K562 (cell line): ENCODE measurements around the gene PAIP1. TPM values are rescaled to one million over a fixed set of nuclear protein-coding genes. Genes with fewer than 3 reads are reported as not detected.
A peak's percentile ranks its signal among the peaks of the same experiment; 100 is the strongest.

Experiments
- ARID3A ChIP-seq: IDR thresholded peaks from 2 replicates; pipeline ENCODE4 v1.6.1; 2012; ENCODE audit warnings: low read depth, low read length, improper control_type of control experiment, borderline replicate concordance
- DIDO1 ChIP-seq: fragments of 450-650 bp; IDR thresholded peaks from 2 replicates; pipeline ENCODE4 v1.6.1; 2016; ENCODE audit warnings: low read depth, missing biosample characterization, missing genetic modification characterization
- GTF3C2 ChIP-seq: IDR thresholded peaks from 3 replicates; pipeline ENCODE4 v1.6.1; 2011; ENCODE audit warnings: borderline replicate concordance, mild to moderate bottlenecking, moderate library complexity; ENCODE audit not compliant: insufficient read length; ENCODE audit errors: extremely low read depth
- MEF2D ChIP-seq: conservative IDR thresholded peaks from 2 replicates; pipeline ENCODE4 v1.6.1; 2016; ENCODE audit warnings: low read depth, missing genetic modification characterization, missing compliant biosample characterization
- PTBP1 ChIP-seq: fragments of 200-400 bp; formaldehyde crosslinking; IDR thresholded peaks from 2 replicates; pipeline ENCODE4 v1.6.1; 2017; ENCODE audit warnings: low read depth, low read length
- RCOR1 ChIP-seq, 2 experiments: IDR thresholded peaks; 2 replicates each; pipeline ENCODE4 v1.6.1; 2012; ENCODE audit warnings: low read depth in 2 of 2, low read length in 2 of 2, borderline replicate concordance in 1 of 2, improper control_type of control experiment in 1 of 2
- SMC3 ChIP-seq: conservative IDR thresholded peaks from 2 replicates; pipeline ENCODE4 v1.6.1; 2011; ENCODE audit warnings: low read depth, low read length, improper control_type of control experiment; ENCODE audit not compliant: insufficient read depth
- ZNF217 ChIP-seq: sonication (generic); formaldehyde crosslinking; IDR thresholded peaks from 2 replicates; pipeline ENCODE4 v1.8.0; 2022; ENCODE audit warnings: mild to moderate bottlenecking, missing genetic modification reagents
- ZNF239 ChIP-seq: fragments of 250-450 bp; sonication (Bioruptor Pico); IDR thresholded peaks from 2 replicates; pipeline ENCODE4 v1.4.0; 2020; ENCODE audit warnings: mild to moderate bottlenecking
- ZNF512 ChIP-seq: IDR thresholded peaks from 2 replicates; pipeline ENCODE4 v1.6.1; 2016; ENCODE audit warnings: missing genetic modification characterization, missing compliant biosample characterization
- ZNF699 ChIP-seq: fragments of 250-450 bp; sonication (Bioruptor Pico); IDR thresholded peaks from 2 replicates; pipeline ENCODE4 v1.8.0; 2021; ENCODE audit warnings: mild to moderate bottlenecking, moderate library complexity; ENCODE audit not compliant: insufficient replicate concordance
- ZSCAN29 ChIP-seq: fragments of 450-650 bp; IDR thresholded peaks from 2 replicates; pipeline ENCODE4 v1.6.1; 2017
- polyA plus RNA-seq, 8 experiments: library from polyadenylated mRNA; depleted of rRNA in 4 of 8; stranded (reverse) in 5 of 8; unstranded in 3 of 8; fragments of >200 nt; fragmentation: Nextera tagmentation in 2 of 8; fragmentation: Illumina TruSeq in 1 of 8; extraction: Ambion mirVana in 2 of 8; extraction: Trizol in 1 of 8; gene quantifications; 2 replicates each; pipeline versions ENCODE4 v1.2.1 to v1.2.3, GENCODE V29; 2011 to 2014; ENCODE audit warnings: inconsistent platforms in 1 of 8, missing spikeins in 1 of 8
- total RNA-seq, 7 experiments: library from RNA; depleted of rRNA in 6 of 7; stranded (reverse); fragments of >200 nt in 6 of 7; fragmentation: Illumina TruSeq in 2 of 7; extraction: Trizol in 2 of 7; gene quantifications; 2 replicates each; pipeline versions ENCODE4 v1.2.1 to v1.2.3, GENCODE V29; 2011 to 2021; ENCODE audit warnings: low replicate concordance in 1 of 7
- TF ChIP-seq, protein P1 (sequence below), 2 experiments: fragments of 450-650 bp in 1 of 2; IDR thresholded peaks; 2 replicates each; pipeline ENCODE4 v1.6.1; 2011 to 2017; ENCODE audit warnings: low read depth in 2 of 2, antibody characterized with exemption in 1 of 2, borderline replicate concordance in 1 of 2, low read length in 1 of 2, mild to moderate bottlenecking in 1 of 2, mixed read lengths in 1 of 2; ENCODE audit not compliant: control insufficient read depth in 1 of 2
- TF ChIP-seq, protein P2 (sequence below): fragments of 250-450 bp; sonication (Bioruptor Pico); IDR thresholded peaks from 2 replicates; pipeline ENCODE4 v1.8.0; 2021; ENCODE audit warnings: moderate library complexity, mild to moderate bottlenecking, inconsistent platforms

PAIP1 gene
- total and polyA plus RNA-seq, 9 of the 15 experiments (the other 6 are each of a cell fraction or from before 2014, with no cell fraction given), result 51.7 to 181 (median 102) TPM

DNA sequence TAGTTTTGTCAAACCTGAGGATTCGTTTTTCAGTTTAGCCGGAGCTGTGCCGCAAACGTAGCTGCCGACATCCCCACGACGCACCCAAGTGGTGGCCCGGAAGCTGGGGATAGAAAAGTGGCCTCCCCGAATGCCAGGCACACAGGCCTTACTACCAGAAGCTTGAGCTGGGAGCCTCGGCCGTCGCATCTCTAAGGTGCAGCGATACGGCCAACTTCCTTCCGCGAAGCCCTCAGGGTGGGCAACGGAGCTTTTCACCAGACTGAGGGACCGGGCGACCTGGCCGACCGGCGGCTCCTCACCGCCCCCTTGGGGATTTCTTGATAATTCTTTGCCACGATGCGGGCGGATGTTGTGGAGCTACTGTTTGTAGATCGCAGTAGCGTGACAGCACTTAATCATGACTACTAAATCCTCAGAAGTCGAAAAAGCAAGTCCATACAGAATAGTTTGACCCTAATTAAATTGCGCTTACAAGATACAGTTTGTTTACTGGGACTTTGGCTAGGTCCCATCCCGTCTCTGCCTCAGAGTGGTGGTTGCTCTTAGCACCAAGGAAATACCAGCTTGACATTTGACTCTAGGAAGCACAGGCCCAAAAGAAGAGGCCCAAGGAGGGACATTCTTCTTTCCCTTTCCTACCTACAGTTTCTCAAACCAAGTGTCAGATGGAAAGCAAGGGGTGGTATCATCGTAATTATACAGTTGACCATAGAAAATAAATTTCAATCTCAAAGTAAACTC is 72.6 kb downstream of the PAIP1 start (continued):
- TF ChIP-seq, protein P1, sequence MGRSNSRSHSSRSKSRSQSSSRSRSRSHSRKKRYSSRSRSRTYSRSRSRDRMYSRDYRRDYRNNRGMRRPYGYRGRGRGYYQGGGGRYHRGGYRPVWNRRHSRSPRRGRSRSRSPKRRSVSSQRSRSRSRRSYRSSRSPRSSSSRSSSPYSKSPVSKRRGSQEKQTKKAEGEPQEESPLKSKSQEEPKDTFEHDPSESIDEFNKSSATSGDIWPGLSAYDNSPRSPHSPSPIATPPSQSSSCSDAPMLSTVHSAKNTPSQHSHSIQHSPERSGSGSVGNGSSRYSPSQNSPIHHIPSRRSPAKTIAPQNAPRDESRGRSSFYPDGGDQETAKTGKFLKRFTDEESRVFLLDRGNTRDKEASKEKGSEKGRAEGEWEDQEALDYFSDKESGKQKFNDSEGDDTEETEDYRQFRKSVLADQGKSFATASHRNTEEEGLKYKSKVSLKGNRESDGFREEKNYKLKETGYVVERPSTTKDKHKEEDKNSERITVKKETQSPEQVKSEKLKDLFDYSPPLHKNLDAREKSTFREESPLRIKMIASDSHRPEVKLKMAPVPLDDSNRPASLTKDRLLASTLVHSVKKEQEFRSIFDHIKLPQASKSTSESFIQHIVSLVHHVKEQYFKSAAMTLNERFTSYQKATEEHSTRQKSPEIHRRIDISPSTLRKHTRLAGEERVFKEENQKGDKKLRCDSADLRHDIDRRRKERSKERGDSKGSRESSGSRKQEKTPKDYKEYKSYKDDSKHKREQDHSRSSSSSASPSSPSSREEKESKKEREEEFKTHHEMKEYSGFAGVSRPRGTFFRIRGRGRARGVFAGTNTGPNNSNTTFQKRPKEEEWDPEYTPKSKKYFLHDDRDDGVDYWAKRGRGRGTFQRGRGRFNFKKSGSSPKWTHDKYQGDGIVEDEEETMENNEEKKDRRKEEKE (IDR thresholded peaks at IDR 0.05; ENCODE audit: borderline replicate concordance in 1 of 2, control insufficient read depth in 1 of 2, low read depth in 2 of 2, low read length in 1 of 2), result peak in 1 of 2 experiments; percentile 81; a peak in 2 of 4 replicates
- TF ChIP-seq SMC3, result peak; percentile 60; the same call in 1 of the 2 replicates
- TF ChIP-seq, protein P2, sequence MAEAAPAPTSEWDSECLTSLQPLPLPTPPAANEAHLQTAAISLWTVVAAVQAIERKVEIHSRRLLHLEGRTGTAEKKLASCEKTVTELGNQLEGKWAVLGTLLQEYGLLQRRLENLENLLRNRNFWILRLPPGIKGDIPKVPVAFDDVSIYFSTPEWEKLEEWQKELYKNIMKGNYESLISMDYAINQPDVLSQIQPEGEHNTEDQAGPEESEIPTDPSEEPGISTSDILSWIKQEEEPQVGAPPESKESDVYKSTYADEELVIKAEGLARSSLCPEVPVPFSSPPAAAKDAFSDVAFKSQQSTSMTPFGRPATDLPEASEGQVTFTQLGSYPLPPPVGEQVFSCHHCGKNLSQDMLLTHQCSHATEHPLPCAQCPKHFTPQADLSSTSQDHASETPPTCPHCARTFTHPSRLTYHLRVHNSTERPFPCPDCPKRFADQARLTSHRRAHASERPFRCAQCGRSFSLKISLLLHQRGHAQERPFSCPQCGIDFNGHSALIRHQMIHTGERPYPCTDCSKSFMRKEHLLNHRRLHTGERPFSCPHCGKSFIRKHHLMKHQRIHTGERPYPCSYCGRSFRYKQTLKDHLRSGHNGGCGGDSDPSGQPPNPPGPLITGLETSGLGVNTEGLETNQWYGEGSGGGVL, result no peak
- no peak for TF ChIP-seq MEF2D (tag)
- TF ChIP-seq DIDO1 (tag), result 0 out of 2 replicates have a peak, but pooled peaks have one; percentile 2
- no peak for TF ChIP-seq ZNF239 (CRISPR knock-in tag)
- no peak for TF ChIP-seq ZNF512 (tag)
- TF ChIP-seq ARID3A, result no peak
- TF ChIP-seq ZNF217 (CRISPR knock-in tag), result no peak
- TF ChIP-seq ZSCAN29, result no peak
- TF ChIP-seq ZNF699 (CRISPR knock-in tag), result no peak
- TF ChIP-seq GTF3C2, result no peak
- TF ChIP-seq RCOR1 (IDR thresholded peaks at IDR 0.05; ENCODE audit: borderline replicate concordance in 1 of 2, low read depth in 2 of 2, low read length in 2 of 2), result peak in 1 of 2 experiments; percentile 66; a peak in 2 of 4 replicates
- 0 out of 2 replicates have a peak, but pooled peaks have one; percentile 53 for TF ChIP-seq PTBP1
